CD14-positive monocyte (primary cell): ENCODE data around the gene ZRSR2. TPM values are rescaled to one million over a fixed set of nuclear protein-coding genes. Genes with fewer than 3 reads are reported as not detected.

Experiments used
- DNase-seq, 3 donors: peaks; one replicate each; pipeline ENCODE4 v3.0.0-alpha.2; 2011 to 2022
- H2AFZ ChIP-seq: 2 replicates; pipeline ENCODE4 v1.6.0; 2012; ENCODE audit warnings: mild to moderate bottlenecking, low read depth, low read length, inconsistent platforms; ENCODE audit not compliant: insufficient read depth, poor library complexity, severe bottlenecking
- H3K27ac ChIP-seq, 2 donors: 1 replicate in 1 of 2; 2 replicates in 1 of 2; pipeline ENCODE4 v1.5.1; 2012 to 2013; ENCODE audit warnings: low read length in 2 of 2, control low read depth in 1 of 2, inconsistent platforms in 1 of 2, low read depth in 1 of 2, mild to moderate bottlenecking in 1 of 2
- H3K27me3 ChIP-seq, 2 donors: one replicate each; pipeline versions ENCODE4 v1.6.0 to v1.6.1; 2011 to 2013; ENCODE audit warnings: low read length in 2 of 2; ENCODE audit not compliant: control insufficient read depth in 2 of 2, insufficient read depth in 2 of 2
- H3K36me3 ChIP-seq, 2 donors: replicated peaks in 1 of 2; 1 replicate in 1 of 2; 2 replicates in 1 of 2; pipeline versions ENCODE4 v1.5.1 to v1.6.1; 2012 to 2013; ENCODE audit warnings: low read length in 2 of 2, control low read depth in 1 of 2, inconsistent platforms in 1 of 2, mild to moderate bottlenecking in 1 of 2; ENCODE audit not compliant: insufficient read depth in 2 of 2, control insufficient read depth in 1 of 2
- H3K4me1 ChIP-seq, 2 donors: 1 replicate in 1 of 2; 2 replicates in 1 of 2; pipeline versions ENCODE4 v1.5.1 to v1.6.1; 2012 to 2013; ENCODE audit warnings: low read length in 2 of 2, control low read depth in 1 of 2, inconsistent platforms in 1 of 2, mild to moderate bottlenecking in 1 of 2, moderate library complexity in 1 of 2; ENCODE audit not compliant: insufficient read depth in 2 of 2, control insufficient read depth in 1 of 2
- H3K4me2 ChIP-seq: replicated peaks from 2 replicates; pipeline ENCODE3; 2012; ENCODE audit warnings: low read length, moderate library complexity, mild to moderate bottlenecking; ENCODE audit not compliant: poor library complexity, severe bottlenecking; ENCODE audit errors: extremely low read depth
- H3K4me3 ChIP-seq, 3 experiments: fragments of 200-600 bp in 1 of 3; sonication (generic) in 1 of 3; replicated peaks in 1 of 3; 1 replicate in 2 of 3; 2 replicates in 1 of 3; pipeline ENCODE4 v1.5.1; 2011 to 2013; ENCODE audit warnings: low read length in 3 of 3, mild to moderate bottlenecking in 3 of 3, control low read depth in 2 of 3, low read depth in 2 of 3, inconsistent platforms in 1 of 3, moderate library complexity in 1 of 3
- H3K79me2 ChIP-seq: 2 replicates; pipeline ENCODE4 v1.6.0; 2012; ENCODE audit warnings: mild to moderate bottlenecking, control low read depth, inconsistent platforms, low read length, moderate library complexity; ENCODE audit not compliant: insufficient read depth
- H3K9ac ChIP-seq: 2 replicates; pipeline ENCODE4 v1.6.0; 2017; ENCODE audit warnings: low read length, mild to moderate bottlenecking; ENCODE audit not compliant: insufficient read depth, poor library complexity, severe bottlenecking
- H3K9me3 ChIP-seq, 2 donors: replicated peaks in 1 of 2; 1 replicate in 1 of 2; 2 replicates in 1 of 2; pipeline versions ENCODE4 v1.5.1 to v1.6.1; 2012 to 2013; ENCODE audit warnings: low read length in 2 of 2, control low read depth in 1 of 2; ENCODE audit not compliant: control insufficient read depth in 1 of 2, insufficient read depth in 1 of 2
- H4K20me1 ChIP-seq: 2 replicates; pipeline ENCODE4 v1.6.0; 2012; ENCODE audit warnings: mild to moderate bottlenecking, low read length, control low read depth, moderate library complexity; ENCODE audit not compliant: insufficient read depth
- H3K27ac Mint-ChIP-seq, 7 donors: one replicate each; pipeline ENCODE4 v1.8.0; 2020; ENCODE audit warnings: mild to moderate bottlenecking in 7 of 7, mixed read lengths in 7 of 7, moderate library complexity in 6 of 7, inconsistent platforms in 2 of 7
- H3K27me3 Mint-ChIP-seq, 3 donors: one replicate each; pipeline ENCODE4 v1.8.0; 2021 to 2022; ENCODE audit warnings: low read depth in 3 of 3, mild to moderate bottlenecking in 3 of 3, mixed read lengths in 3 of 3, moderate library complexity in 3 of 3, inconsistent platforms in 1 of 3
- H3K36me3 Mint-ChIP-seq, 2 donors: one replicate each; pipeline ENCODE4 v1.8.0; 2020; ENCODE audit warnings: mixed read lengths in 2 of 2, inconsistent platforms in 1 of 2, mild to moderate bottlenecking in 1 of 2
- H3K4me1 Mint-ChIP-seq: one replicate; pipeline ENCODE4 v1.8.0; 2020; ENCODE audit warnings: mild to moderate bottlenecking, mixed read lengths
- H3K4me3 Mint-ChIP-seq, 2 donors: one replicate each; pipeline ENCODE4 v1.8.0; 2020; ENCODE audit warnings: mild to moderate bottlenecking in 2 of 2, mixed read lengths in 2 of 2, moderate library complexity in 1 of 2
- H3K9me3 Mint-ChIP-seq, 7 donors: one replicate each; pipeline ENCODE4 v1.8.0; 2020 to 2022; ENCODE audit warnings: mixed read lengths in 7 of 7, mild to moderate bottlenecking in 6 of 7, moderate library complexity in 6 of 7, inconsistent platforms in 2 of 7
- CTCF ChIP-seq: fragments of 200-600 bp; IDR thresholded peaks from one replicate; pipeline ENCODE4 v1.8.0; 2022; ENCODE audit warnings: antibody characterized with exemption, mild to moderate bottlenecking
- WGBS: methylation state at CpG from one replicate; pipeline ENCODE4 v1.1.5; 2013; ENCODE audit warnings: missing lambda C conversion rate; ENCODE audit not compliant: insufficient coverage; 5-methylcytosine and 5-hydroxymethylcytosine counted together
- intact Hi-C, 2 donors: fragments of 100-400 bp; cut with micrococcal nuclease; formaldehyde crosslinking; loops; one replicate each; pipeline versions ENCODE4 v1.15.0 to v1.15.1; 2023
- polyA plus RNA-seq, 3 donors: library from polyadenylated mRNA; depleted of rRNA in 1 of 3; unstranded in 2 of 3; stranded (reverse) in 1 of 3; fragments of 300-500 nt in 2 of 3; fragments of >200 nt in 1 of 3; fragmentation: Illumina TruSeq in 2 of 3; gene quantifications; 1 replicate in 2 of 3; 2 replicates in 1 of 3; pipeline ENCODE4 v1.2.3, GENCODE V29; 2012 to 2021

Gene ZRSR2
- polyA plus RNA-seq, 3 donors: 9.3 to 32.1 (median 11.2) TPM

- Mint-ChIP-seq H3K9me3 (peaks cover 0 to 9% (median 0%) of the 10 kb centered on the region in 7 donors), H3K27me3 (peaks cover 0 to 41% (median 1%) of the 10 kb centered on the region in 3 donors), H3K36me3 (peaks cover 16 to 29% of the 10 kb centered on the region in 2 donors), H3K4me3 (peak overlapping the region; percentile 83 to 94), H3K4me1 (peaks cover 26% of the 10 kb centered on the region), H3K27ac (peak overlapping the region; percentile 99 to 100 (median 100))
- Histone ChIP-seq H2AFZ (peak overlapping the region; percentile 67), H3K4me2 (peak overlapping the region; percentile 88), H3K4me1 (peaks cover 18 to 61% of the 10 kb centered on the region in 2 donors), H3K9me3 (no peaks in the 10 kb centered on the region), H3K36me3 (peaks cover 6 to 18% of the 10 kb centered on the region in 2 donors), H3K9ac (peak overlapping the region; percentile 96), H4K20me1 (peaks cover 31% of the 10 kb centered on the region), H3K27me3 (peaks cover 0 to 40% of the 10 kb centered on the region in 2 donors), H3K27ac (peak overlapping the region; percentile 99 to 100), H3K4me3 (peak overlapping the region; percentile 48 to 81 (median 72)), H3K79me2 (peaks cover 36% of the 10 kb centered on the region)
- DNase-seq: peak; percentile 14 to 62 (median 27)
- intact Hi-C loops: loop anchor here (10.0 kb wide), 4 partner anchors 51 to 259 kb away; no protein-coding TSS in a partner anchor
- TF ChIP-seq CTCF: no peak
- 7% methylated on average over 3 of the region's 16 CpGs for WGBS
These were observed 65.4 kb downstream of the ZRSR2 start for GRCh38 chrX:15855568-15856221.

GRCh38 chrX:15856222-15856587 lies 65.9 kb downstream of the ZRSR2 start:
- WGBS: no CpG with 5 or more reads among the region's 4 CpGs
- H3K36me3 Mint-ChIP-seq: peaks cover 11 to 24% of the 10 kb centered on the region in 2 donors
- intact Hi-C loops: loop anchor here (10.0 kb wide), 4 partner anchors 51 to 259 kb away; no protein-coding TSS in a partner anchor
- peaks cover 0 to 41% of the 10 kb centered on the region in 2 donors for H3K27me3 ChIP-seq
- H3K4me1 Mint-ChIP-seq: peaks cover 26% of the 10 kb centered on the region
- peak; percentile 47 to 71 (median 63) for DNase-seq
- H3K9ac ChIP-seq: peak overlapping the region; percentile 96
- H3K4me2 ChIP-seq: peak overlapping the region; percentile 88
- no peak for TF ChIP-seq CTCF
- peak overlapping the region; percentile 99 to 100 (median 100) for H3K27ac Mint-ChIP-seq
- H3K27me3 Mint-ChIP-seq: peaks cover 0 to 43% (median 1%) of the 10 kb centered on the region in 3 donors
- H3K79me2 ChIP-seq: peaks cover 30% of the 10 kb centered on the region
- peak overlapping the region; percentile 1 for H2AFZ ChIP-seq
- H3K9me3 Mint-ChIP-seq: peaks cover 0 to 11% (median under 1%) of the 10 kb centered on the region in 7 donors
- H3K36me3 ChIP-seq: peaks cover 2 to 14% of the 10 kb centered on the region in 2 donors
- peak overlapping the region; percentile 48 to 81 (median 72) for H3K4me3 ChIP-seq
- peaks cover 26% of the 10 kb centered on the region for H4K20me1 ChIP-seq
- H3K4me1 ChIP-seq: peaks cover 18 to 58% of the 10 kb centered on the region in 2 donors
- peak overlapping the region; percentile 83 to 88 for H3K4me3 Mint-ChIP-seq
- H3K27ac ChIP-seq: peak overlapping the region; percentile 99 to 100
- H3K9me3 ChIP-seq: no peaks in the 10 kb centered on the region
